Loucy (cell line): ENCODE data around the gene ACCS.

Experiments
- H2AFZ ChIP-seq: fragments of 200-600 bp; sonication (generic); 2 replicates; pipeline ENCODE4 v1.6.0; 2016; ENCODE audit warnings: antibody characterized with exemption, mild to moderate bottlenecking, low read length, moderate library complexity
- H3F3A ChIP-seq: fragments of 200-600 bp; 2 replicates; pipeline ENCODE4 v1.6.0; 2016; ENCODE audit warnings: antibody characterized with exemption, low read depth, mild to moderate bottlenecking
- H3K27me3 ChIP-seq: fragments of 200-600 bp; sonication (generic); 2 replicates; pipeline ENCODE4 v1.6.1; 2014; ENCODE audit warnings: low read length, mild to moderate bottlenecking; ENCODE audit not compliant: insufficient read depth, poor library complexity, severe bottlenecking
- H3K36me3 ChIP-seq: fragments of 200-600 bp; sonication (generic); 2 replicates; pipeline ENCODE4 v1.6.1; 2016; ENCODE audit warnings: low read length; ENCODE audit not compliant: insufficient read depth
- H3K4me1 ChIP-seq: fragments of 200-600 bp; sonication (generic); 2 replicates; pipeline ENCODE4 v1.5.1; 2014; ENCODE audit warnings: low read length, mild to moderate bottlenecking; ENCODE audit not compliant: insufficient read depth, poor library complexity, severe bottlenecking
- H3K4me2 ChIP-seq: fragments of 200-600 bp; sonication (generic); 2 replicates; pipeline ENCODE4 v1.6.0; 2014; ENCODE audit warnings: antibody characterized with exemption, low read length, low read depth, mild to moderate bottlenecking; ENCODE audit not compliant: poor library complexity, severe bottlenecking
- H3K4me3 ChIP-seq: fragments of 200-600 bp; sonication (generic); 2 replicates; pipeline ENCODE4 v1.5.1; 2014; ENCODE audit warnings: low read length, mild to moderate bottlenecking, mixed read lengths; ENCODE audit not compliant: poor library complexity, severe bottlenecking
- H3K79me2 ChIP-seq: fragments of 200-600 bp; sonication (generic); 2 replicates; pipeline ENCODE4 v1.6.1; 2014; ENCODE audit warnings: low read length; ENCODE audit not compliant: insufficient read depth
- H3K9ac ChIP-seq: fragments of 200-600 bp; sonication (generic); 2 replicates; pipeline ENCODE4 v1.6.0; 2014; ENCODE audit warnings: mild to moderate bottlenecking, low read depth, low read length, moderate library complexity; ENCODE audit not compliant: poor library complexity, severe bottlenecking
- H3K9me2 ChIP-seq: fragments of 200-600 bp; sonication (generic); replicated peaks from 2 replicates; pipeline ENCODE4 v1.6.1; 2016; ENCODE audit warnings: low read depth, low read length, mixed read lengths
- H3K9me3 ChIP-seq: fragments of 200-600 bp; sonication (generic); 2 replicates; pipeline ENCODE4 v1.6.1; 2014; ENCODE audit warnings: mild to moderate bottlenecking, antibody characterized with exemption, low read length, low read depth; ENCODE audit not compliant: insufficient read depth
- H4K20me1 ChIP-seq: fragments of 200-600 bp; sonication (generic); 2 replicates; pipeline ENCODE4 v1.6.0; 2014; ENCODE audit warnings: antibody characterized with exemption, low read length, mild to moderate bottlenecking; ENCODE audit not compliant: insufficient read depth, poor library complexity, severe bottlenecking
- CTCF ChIP-seq: fragments of 200-600 bp; sonication (generic); conservative IDR thresholded peaks from 2 replicates; pipeline ENCODE4 v1.5.1; 2014; ENCODE audit warnings: mild to moderate bottlenecking, antibody characterized with exemption, low read length
- EZH2phosphoT487 ChIP-seq: fragments of 200-600 bp; IDR thresholded peaks from 2 replicates; pipeline ENCODE4 v1.6.1; 2018; ENCODE audit warnings: antibody characterized with exemption, mild to moderate bottlenecking, moderate library complexity, borderline replicate concordance

Gene ACCS

GRCh38 chr11:44078794-44079193 is 12.7 kb downstream of the ACCS start:
- TF ChIP-seq EZH2phosphoT487 = no peak
- TF ChIP-seq CTCF = no peak
- no peak overlapping the region for H3K4me3 ChIP-seq

GRCh38 chr11:44079376-44079775 is 13.3 kb downstream of the ACCS start:
- Histone ChIP-seq H2AFZ (no peak overlapping the region), H3K9me3 (no peaks in the 10 kb centered on the region), H4K20me1 (no peaks in the 10 kb centered on the region), H3K4me3 (no peak overlapping the region), H3K9me2 (no peaks in the 10 kb centered on the region), H3K27me3 (no peaks in the 10 kb centered on the region), H3K4me2 (no peak overlapping the region), H3F3A (no peaks in the 10 kb centered on the region), H3K9ac (no peak overlapping the region), H3K4me1 (peaks cover 11% of the 10 kb centered on the region), H3K36me3 (peaks cover 21% of the 10 kb centered on the region), H3K79me2 (no peaks in the 10 kb centered on the region)
- TF ChIP-seq CTCF (no peak), EZH2phosphoT487 (no peak)

More at GRCh38 chr11:44078794-44079193, 12.7 kb downstream of the ACCS start:
- no peak overlapping the region for H3K4me2 ChIP-seq
- no peaks in the 10 kb centered on the region for H3K9me2 ChIP-seq
- no peaks in the 10 kb centered on the region for H3K27me3 ChIP-seq
- H3K4me1 ChIP-seq = peaks cover 17% of the 10 kb centered on the region
- no peak overlapping the region for H3K9ac ChIP-seq
- no peaks in the 10 kb centered on the region for H3K79me2 ChIP-seq
- no peaks in the 10 kb centered on the region for H3F3A ChIP-seq
- peaks cover 4% of the 10 kb centered on the region for H4K20me1 ChIP-seq
- no peak overlapping the region for H2AFZ ChIP-seq
- no peaks in the 10 kb centered on the region for H3K9me3 ChIP-seq
- peaks cover 21% of the 10 kb centered on the region for H3K36me3 ChIP-seq

- Histone ChIP-seq H3K4me1 (peaks cover 4% of the 10 kb centered on the region), H3K9me2 (no peaks in the 10 kb centered on the region), H3K9ac (no peak overlapping the region), H4K20me1 (no peaks in the 10 kb centered on the region), H3K27me3 (no peaks in the 10 kb centered on the region), H3K79me2 (no peaks in the 10 kb centered on the region), H3K36me3 (peaks cover 15% of the 10 kb centered on the region), H3K9me3 (0 out of 2 replicates have a peak, but pooled peaks cover 3% of the 10 kb centered on the region), H3K4me2 (no peak overlapping the region), H3K4me3 (no peak overlapping the region), H3F3A (no peaks in the 10 kb centered on the region), H2AFZ (no peak overlapping the region)
- TF ChIP-seq CTCF (no peak), EZH2phosphoT487 (no peak)
Measured at GRCh38 chr11:44080951-44081350, 14.9 kb downstream of the ACCS start.
